A673 (cell line): Measurements from ENCODE around the gene SYT17. TPM values are rescaled to one million over a fixed set of nuclear protein-coding genes. Genes with fewer than 3 reads are reported as not detected.

Experiments
- BruUV-seq: library from RNA; stranded (reverse); fragments of 400-500 nt; replicated peaks from 2 replicates; lab custom pipeline; 2021; lab: Mats Ljungman, UMichigan
- CTCF ChIA-PET: fragments of 300-600 bp; sonication (Branson Sonifier 250); formaldehyde crosslinking; loops from one replicate; lab custom pipeline; 2022; ENCODE audit warnings: antibody characterized with exemption; lab: Charles Lee
- POLR2A ChIA-PET: fragments of 300-600 bp; sonication (Branson Sonifier 250); formaldehyde crosslinking; loops from one replicate; lab custom pipeline; 2022; ENCODE audit warnings: antibody characterized with exemption; ENCODE audit not compliant: low non-redundant PET; lab: Charles Lee
- DNase-seq: peaks from one replicate; pipeline ENCODE4 v3.0.0-alpha.2; 2015; ENCODE audit warnings: low spot score
- H3K27ac ChIP-seq: fragments of 200-600 bp; sonication (generic); 2 replicates; pipeline ENCODE4 v1.5.1; 2016; ENCODE audit warnings: mixed run types, low read depth, mild to moderate bottlenecking, mixed read lengths, antibody characterized with exemption, low read length; ENCODE audit not compliant: poor library complexity, severe bottlenecking
- H3K27me3 ChIP-seq: fragments of 200-600 bp; sonication (generic); replicated peaks from 2 replicates; pipeline ENCODE4 v1.6.1; 2017; ENCODE audit warnings: mixed run types, low read depth, mild to moderate bottlenecking, mixed read lengths, antibody characterized with exemption, low read length; ENCODE audit not compliant: insufficient read depth, poor library complexity
- H3K36me3 ChIP-seq: fragments of 200-600 bp; sonication (generic); 2 replicates; pipeline ENCODE4 v1.6.1; 2016; ENCODE audit warnings: mixed run types, mild to moderate bottlenecking, mixed read lengths, antibody characterized with exemption, low read length; ENCODE audit not compliant: insufficient read depth, poor library complexity, severe bottlenecking
- H3K4me1 ChIP-seq: fragments of 200-600 bp; sonication (generic); 2 replicates; pipeline ENCODE4 v1.6.1; 2017; ENCODE audit warnings: mixed run types, mild to moderate bottlenecking, mixed read lengths, antibody characterized with exemption, low read length; ENCODE audit not compliant: insufficient read depth, poor library complexity, severe bottlenecking
- H3K4me3 ChIP-seq: fragments of 200-600 bp; sonication (generic); 2 replicates; pipeline ENCODE4 v1.5.1; 2016; ENCODE audit warnings: low read depth, mixed run types, mild to moderate bottlenecking, mixed read lengths, low read length; ENCODE audit not compliant: poor library complexity, severe bottlenecking
- H3K9me3 ChIP-seq: fragments of 200-600 bp; sonication (generic); 2 replicates; pipeline ENCODE4 v1.6.1; 2016; ENCODE audit warnings: mixed run types, low read depth, mild to moderate bottlenecking, mixed read lengths, antibody characterized with exemption, low read length; ENCODE audit not compliant: poor library complexity, severe bottlenecking
- EZH2 ChIP-seq: fragments of 200-600 bp; sonication (generic); IDR thresholded peaks from 2 replicates; pipeline ENCODE4 v1.6.1; 2017; ENCODE audit warnings: borderline replicate concordance, low read depth, mild to moderate bottlenecking, mixed read lengths, antibody characterized with exemption, low read length; ENCODE audit not compliant: poor library complexity, severe bottlenecking
- intact Hi-C: fragments of 100-400 bp; cut with micrococcal nuclease; formaldehyde crosslinking; loops from one replicate; pipeline ENCODE4 v1.10.0; 2022; ENCODE audit not compliant: unreplicated experiment
- total RNA-seq: library from RNA; stranded (reverse); gene quantifications from 2 replicates; pipeline ENCODE4 v1.2.3, GENCODE V29; 2021
- TF ChIP-seq, protein P1 (sequence below): fragments of 300-800, 200-600 bp; sonication (generic); conservative IDR thresholded peaks from 2 replicates; pipeline ENCODE4 v1.5.1; 2017; ENCODE audit warnings: low read depth, mild to moderate bottlenecking, antibody characterized with exemption, low read length, moderate library complexity, mixed read lengths

Gene SYT17
- total RNA-seq, 1 experiment from 2014 or later: 0.24 TPM

DNA sequence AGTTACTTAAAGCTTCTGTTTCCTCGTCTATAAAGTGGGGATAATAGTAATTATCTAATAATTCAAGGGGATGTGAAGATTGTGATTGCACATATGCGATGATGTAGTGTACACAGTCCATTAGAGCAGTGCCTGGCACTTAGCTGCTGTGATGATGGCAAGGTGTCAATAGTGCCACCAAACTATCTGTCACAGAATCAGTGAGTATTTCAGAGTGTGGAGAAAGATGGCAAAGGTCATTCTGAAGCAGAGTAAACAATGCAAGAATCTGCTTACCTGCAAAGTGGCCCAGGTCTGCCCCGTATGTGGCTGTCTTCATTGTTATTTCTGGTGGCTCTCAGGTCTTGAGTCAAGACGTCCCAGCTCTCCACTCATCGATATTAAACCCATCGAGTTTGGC, 15.1 kb downstream of the SYT17 start:
- no peak overlapping the region for H3K27ac ChIP-seq
- TF ChIP-seq, protein P1, sequence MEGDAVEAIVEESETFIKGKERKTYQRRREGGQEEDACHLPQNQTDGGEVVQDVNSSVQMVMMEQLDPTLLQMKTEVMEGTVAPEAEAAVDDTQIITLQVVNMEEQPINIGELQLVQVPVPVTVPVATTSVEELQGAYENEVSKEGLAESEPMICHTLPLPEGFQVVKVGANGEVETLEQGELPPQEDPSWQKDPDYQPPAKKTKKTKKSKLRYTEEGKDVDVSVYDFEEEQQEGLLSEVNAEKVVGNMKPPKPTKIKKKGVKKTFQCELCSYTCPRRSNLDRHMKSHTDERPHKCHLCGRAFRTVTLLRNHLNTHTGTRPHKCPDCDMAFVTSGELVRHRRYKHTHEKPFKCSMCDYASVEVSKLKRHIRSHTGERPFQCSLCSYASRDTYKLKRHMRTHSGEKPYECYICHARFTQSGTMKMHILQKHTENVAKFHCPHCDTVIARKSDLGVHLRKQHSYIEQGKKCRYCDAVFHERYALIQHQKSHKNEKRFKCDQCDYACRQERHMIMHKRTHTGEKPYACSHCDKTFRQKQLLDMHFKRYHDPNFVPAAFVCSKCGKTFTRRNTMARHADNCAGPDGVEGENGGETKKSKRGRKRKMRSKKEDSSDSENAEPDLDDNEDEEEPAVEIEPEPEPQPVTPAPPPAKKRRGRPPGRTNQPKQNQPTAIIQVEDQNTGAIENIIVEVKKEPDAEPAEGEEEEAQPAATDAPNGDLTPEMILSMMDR: no peak
- TF ChIP-seq EZH2: no peak
- no TSS peak for BruUV-seq
- no peak for DNase-seq
- no peaks in the 10 kb centered on the region for H3K36me3 ChIP-seq
- no peaks in the 10 kb centered on the region for H3K27me3 ChIP-seq
- H3K4me3 ChIP-seq: no peak overlapping the region
- no peaks in the 10 kb centered on the region for H3K9me3 ChIP-seq
- POLR2A ChIA-PET: no interaction called here
- peaks cover 9% of the 10 kb centered on the region for H3K4me1 ChIP-seq
- CTCF ChIA-PET: no interaction called here
- intact Hi-C loops: no loop called here

DNA sequence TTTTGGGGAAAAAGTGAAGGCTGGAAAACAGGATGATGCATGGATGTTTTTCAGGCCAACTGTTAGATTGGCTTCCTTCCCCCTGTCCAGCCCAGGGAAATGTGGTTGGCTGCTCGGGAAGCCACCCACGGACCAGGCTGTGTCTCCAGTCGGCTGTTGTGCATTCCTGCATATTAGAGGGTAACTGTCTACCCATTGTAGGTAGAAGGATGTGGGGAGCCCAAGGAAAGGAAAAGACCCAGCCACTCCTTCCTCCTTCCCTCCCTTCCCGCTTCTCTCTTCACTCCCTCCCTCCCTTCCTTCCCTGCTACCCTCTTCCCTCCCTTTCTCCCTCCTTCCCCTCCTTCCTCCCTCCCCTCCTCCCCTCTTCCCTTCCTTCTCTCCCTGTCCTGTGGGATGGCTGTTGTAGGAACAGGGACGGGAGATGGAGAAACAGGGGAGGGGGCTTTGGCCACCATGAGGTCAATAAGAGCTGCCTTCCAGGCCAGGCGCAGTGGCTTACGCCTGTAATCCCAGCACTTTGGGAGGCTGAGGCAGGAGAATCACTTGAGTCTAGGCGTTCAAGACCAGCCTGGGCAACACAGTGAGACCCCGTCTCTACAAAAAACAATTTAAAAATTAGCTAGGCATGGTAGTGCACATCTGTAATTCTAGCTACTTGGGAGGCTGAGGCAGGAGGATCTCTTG, 16.9 kb downstream of the SYT17 start:
- CTCF ChIA-PET: no interaction called here
- H3K4me3 ChIP-seq: no peak overlapping the region
- H3K4me1 ChIP-seq: peaks cover 6% of the 10 kb centered on the region
- no peak for DNase-seq
- H3K27ac ChIP-seq: no peak overlapping the region
- H3K27me3 ChIP-seq: no peaks in the 10 kb centered on the region
- no peaks in the 10 kb centered on the region for H3K36me3 ChIP-seq
- no peak for TF ChIP-seq EZH2
- TF ChIP-seq, protein P1: no peak
- H3K9me3 ChIP-seq: no peaks in the 10 kb centered on the region
- no TSS peak for BruUV-seq
- POLR2A ChIA-PET: no interaction called here
- intact Hi-C loops: no loop called here

DNA sequence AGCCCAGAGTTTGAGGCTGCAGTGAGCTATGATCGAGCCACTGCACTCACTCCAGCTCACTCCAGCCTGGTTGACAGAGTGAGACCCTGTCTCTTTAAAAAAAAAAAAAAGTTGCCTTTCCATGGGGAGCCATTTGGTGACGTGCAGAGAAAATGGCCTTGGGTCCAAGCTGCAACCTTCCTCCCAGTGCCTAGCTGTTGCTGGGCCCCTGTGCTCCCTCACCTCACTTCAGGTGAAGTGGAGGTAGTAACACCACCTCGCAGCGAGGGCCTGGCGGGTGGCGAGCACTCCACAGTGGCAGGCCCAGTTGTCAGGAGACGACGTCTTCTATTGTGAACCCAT, 17.4 kb downstream of the SYT17 start:
- TF ChIP-seq, protein P1: no peak
- TF ChIP-seq EZH2: no peak
- Histone ChIP-seq H3K27ac (no peak overlapping the region), H3K4me3 (no peak overlapping the region), H3K4me1 (peaks cover 6% of the 10 kb centered on the region), H3K9me3 (no peaks in the 10 kb centered on the region), H3K36me3 (no peaks in the 10 kb centered on the region), H3K27me3 (no peaks in the 10 kb centered on the region)
- DNase-seq: no peak
- no TSS peak for BruUV-seq
- intact Hi-C loops: no loop called here
- ChIA-PET CTCF (no interaction called here), POLR2A (no interaction called here)
